GM19328 (cell line): ENCODE measurements around the gene LAMTOR1.

Experiments used
- ATAC-seq: cut with Tn5 transposase; IDR thresholded peaks from one replicate; pipeline ENCODE4 v1.9.1; 2021; ENCODE audit warnings: mild to moderate bottlenecking, moderate library complexity; ENCODE audit not compliant: unreplicated experiment

LAMTOR1 gene

GRCh38 chr11:72083414-72083813 is 19.7 kb downstream of the LAMTOR1 start:
- no peak for ATAC-seq

GRCh38 chr11:72081821-72082453 is 21.2 kb downstream of the LAMTOR1 start:
- ATAC-seq: no peak

- no peak for ATAC-seq
Measured at GRCh38 chr11:72081184-72081644, 21.9 kb downstream of the LAMTOR1 start.

- ATAC-seq: peak; percentile 91
Measured at GRCh38 chr11:72080326-72081183, 22.5 kb downstream of the LAMTOR1 start, which contains the start of the genes LRRC51 and NUMA1. Gene LRRC51, plus strand, starts transcription at chr11:72080850. Its CDS starts 8,234 bp downstream, at chr11:72089084. Gene NUMA1, minus strand, starts transcription at chr11:72080542. Its CDS starts 44,599 bp downstream, at chr11:72035943.

- no peak for ATAC-seq
Measured at GRCh38 chr11:72079819-72080325, 23.2 kb downstream of the LAMTOR1 start.

GRCh38 chr11:72078477-72078876 is 24.6 kb downstream of the LAMTOR1 start:
- no peak for ATAC-seq

GRCh38 chr11:72075756-72076155 is 27.3 kb downstream of the LAMTOR1 start:
- no peak for ATAC-seq

- no peak for ATAC-seq
Measured at GRCh38 chr11:72075109-72075508, 28.0 kb downstream of the LAMTOR1 start.

- ATAC-seq: no peak
Measured at GRCh38 chr11:72072348-72072747, 30.7 kb downstream of the LAMTOR1 start.

GRCh38 chr11:72070491-72070890 is 32.6 kb downstream of the LAMTOR1 start:
- ATAC-seq: no peak

- no peak for ATAC-seq
Measured at GRCh38 chr11:72069787-72070251, 33.3 kb downstream of the LAMTOR1 start.

GRCh38 chr11:72069200-72069599 is 33.9 kb downstream of the LAMTOR1 start:
- ATAC-seq: no peak

- no peak for ATAC-seq
Measured at GRCh38 chr11:72067676-72068075, 35.4 kb downstream of the LAMTOR1 start.

- ATAC-seq: no peak
Measured at GRCh38 chr11:72067266-72067665, 35.8 kb downstream of the LAMTOR1 start.

- ATAC-seq: no peak
Measured at GRCh38 chr11:72066855-72067254, 36.2 kb downstream of the LAMTOR1 start.

GRCh38 chr11:72061739-72062396 is 41.2 kb downstream of the LAMTOR1 start:
- no peak for ATAC-seq

GRCh38 chr11:72058416-72059034 is 44.6 kb downstream of the LAMTOR1 start:
- ATAC-seq: no peak

- ATAC-seq: no peak
Measured at GRCh38 chr11:72048766-72049460, 54.2 kb downstream of the LAMTOR1 start.
